LHCN-M2 (cell line): ENCODE measurements around the gene LCE4A. TPM values are rescaled to one million over a fixed set of nuclear protein-coding genes. Genes with fewer than 3 reads are reported as not detected.

Source experiments
- DNase-seq: peaks from one replicate; pipeline ENCODE4 v3.0.0-alpha.2; 2012; ENCODE audit warnings: low read depth
- total RNA-seq: library from RNA; depleted of rRNA; stranded (reverse); fragments of >200 nt; gene quantifications from 2 replicates; pipeline ENCODE4 v1.2.3, GENCODE V29; 2014; rRNA removed

LCE4A gene
- total RNA-seq, 1 experiment from 2014 or later, result not detected

DNA sequence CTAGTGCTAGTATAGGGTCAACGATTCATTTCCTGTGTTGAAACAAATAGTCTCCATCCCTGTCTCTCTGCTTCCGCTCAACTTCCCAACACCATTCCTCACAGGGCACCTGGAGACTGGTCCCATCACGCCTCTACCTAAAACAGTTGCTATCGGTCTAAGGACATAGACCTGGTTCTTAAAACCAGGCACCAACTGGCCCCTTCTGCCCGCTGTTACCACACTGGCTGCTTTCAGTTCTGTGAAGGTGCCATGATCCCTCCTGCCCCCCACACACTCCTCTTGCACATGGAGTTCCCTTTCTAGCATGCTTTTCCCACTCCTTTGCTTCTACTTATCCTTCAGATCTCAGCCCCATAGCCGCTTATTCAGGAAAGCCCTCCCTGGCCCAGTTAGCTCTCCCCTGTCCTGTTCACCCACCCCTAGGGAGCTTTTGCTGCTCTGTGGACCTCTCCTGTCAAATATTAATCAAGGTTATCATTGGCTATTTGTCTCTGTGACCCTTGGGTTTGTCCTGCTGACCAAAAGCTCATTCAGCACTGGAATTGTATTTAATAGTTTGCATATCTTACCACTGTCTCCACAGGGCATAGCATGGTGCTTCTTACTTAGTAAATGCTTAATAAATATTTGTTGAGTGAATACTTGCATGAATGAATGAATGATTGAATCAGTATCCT, 37.9 kb downstream of the LCE4A start:
- no peak for DNase-seq

GRCh38 chr1:152747831-152748230, 39.9 kb downstream of the LCE4A start:
- peak; percentile 13 for DNase-seq

GRCh38 chr1:152752225-152752624, 44.3 kb downstream of the LCE4A start:
- DNase-seq, result peak; percentile 73

GRCh38 chr1:152753586-152753985, 45.6 kb downstream of the LCE4A start:
- no peak for DNase-seq

GRCh38 chr1:152756872-152757271, 48.9 kb downstream of the LCE4A start:
- peak; percentile 23 for DNase-seq

- DNase-seq, result peak; percentile 25
Observed at GRCh38 chr1:152757747-152758146, 49.8 kb downstream of the LCE4A start, which contains the start of gene KPRP. Gene KPRP, plus strand, starts transcription at chr1:152758025. Its CDS starts 1,564 bp downstream, at chr1:152759589.

DNA sequence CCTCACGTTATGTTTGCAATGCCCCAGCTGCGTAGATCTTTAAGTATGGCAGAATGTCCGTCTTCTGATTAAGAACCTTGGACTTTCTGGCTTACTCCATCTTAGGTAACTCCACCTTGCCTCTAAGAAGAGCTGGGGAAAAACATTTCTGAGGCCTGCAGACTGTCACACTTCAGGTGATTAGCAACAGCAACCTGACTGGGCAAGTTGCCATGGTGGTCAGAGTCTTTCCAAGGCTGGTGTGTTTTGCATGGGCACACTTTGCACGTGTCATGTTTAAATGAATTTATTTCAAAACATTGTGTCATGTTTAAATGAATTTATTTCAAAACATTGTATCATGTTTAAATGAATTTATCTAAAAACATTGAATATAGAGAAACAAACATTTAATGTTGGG, 50.7 kb downstream of the LCE4A start:
- no peak for DNase-seq

Other genes with a start within 250 kb of the LCE4A start
- not detected in 2 replicates for gene LCE5A, start 197.4 kb upstream of the LCE4A start, total RNA-seq
- not detected in 2 replicates for gene CRCT1, start 193.7 kb upstream of the LCE4A start, total RNA-seq
- gene LCE3E, start 141.4 kb upstream of the LCE4A start, total RNA-seq, result not detected in 2 replicates
- 0.32 and 0.69 TPM in 2 replicates for gene LCE3D, start 127.6 kb upstream of the LCE4A start, total RNA-seq
- not detected in 2 replicates for gene LCE3C, start 107.9 kb upstream of the LCE4A start, total RNA-seq
- not detected in 2 replicates for gene LCE3B, start 94.3 kb upstream of the LCE4A start, total RNA-seq
- not detected in 2 replicates for gene LCE3A, start 85.1 kb upstream of the LCE4A start, total RNA-seq
- not detected in 2 replicates for gene LCE2D, start 44.8 kb upstream of the LCE4A start, total RNA-seq
- gene LCE2C, start 32.9 kb upstream of the LCE4A start, total RNA-seq, result not detected in 2 replicates
- not detected in 2 replicates for gene LCE2B, start 22.0 kb upstream of the LCE4A start, total RNA-seq
- not detected in 2 replicates for gene LCE2A, start 9.8 kb upstream of the LCE4A start, total RNA-seq
- gene KPRP, start 49.9 kb downstream of the LCE4A start, total RNA-seq, result 0.13 TPM in 1 of 2 replicates, not detected in the other
- gene LCE1F, start 67.0 kb downstream of the LCE4A start, total RNA-seq, result not detected in 2 replicates
- gene LCE1E, start 78.1 kb downstream of the LCE4A start, total RNA-seq, result not detected in 2 replicates
- gene LCE1D, start 88.6 kb downstream of the LCE4A start, total RNA-seq, result not detected in 2 replicates
- not detected in 2 replicates for gene LCE1C, start 98.5 kb downstream of the LCE4A start, total RNA-seq
- not detected in 2 replicates for gene LCE1B, start 103.8 kb downstream of the LCE4A start, total RNA-seq
- gene LCE1A, start 119.3 kb downstream of the LCE4A start, total RNA-seq, result not detected in 2 replicates
- not detected in 2 replicates for gene LCE6A, start 134.7 kb downstream of the LCE4A start, total RNA-seq
- not detected in 2 replicates for gene LCE7A, start 151.8 kb downstream of the LCE4A start, total RNA-seq
- gene SMCP, start 170.2 kb downstream of the LCE4A start, total RNA-seq, result not detected in 2 replicates
- gene IVL, start 200.4 kb downstream of the LCE4A start, total RNA-seq, result not detected in 2 replicates
- gene SPRR5, start 239.0 kb downstream of the LCE4A start, total RNA-seq, result not detected in 2 replicates